ENCODE measurements around the gene TRAF7.
A peak's percentile ranks its signal among the peaks of the same experiment; 100 is the strongest.
"Not testable (repeated sequence)": the region's sequence is repeated elsewhere in the genome, so short reads cannot be mapped to it uniquely, and the experiment has no call there.

TRAF7 gene

GRCh38 chr16:2122934-2123683, 32.5 kb upstream of the TRAF7 start:
- not testable (repeated sequence) for DNase-seq

GRCh38 chr16:2123706-2124376, 31.7 kb upstream of the TRAF7 start:
- DNase-seq, result not testable (repeated sequence)

GRCh38 chr16:2124377-2124693, 31.2 kb upstream of the TRAF7 start:
- DNase-seq, result not testable (repeated sequence)

GRCh38 chr16:2124694-2125444, 30.7 kb upstream of the TRAF7 start:
- not testable (repeated sequence) for DNase-seq

GRCh38 chr16:2125609-2126008, 30.0 kb upstream of the TRAF7 start:
- not testable (repeated sequence) for DNase-seq

GRCh38 chr16:2126161-2126743, 29.3 kb upstream of the TRAF7 start:
- not testable (repeated sequence) for DNase-seq

GRCh38 chr16:2126928-2127556, 28.5 kb upstream of the TRAF7 start:
- not testable (repeated sequence) for DNase-seq

GRCh38 chr16:2127630-2128280, 27.8 kb upstream of the TRAF7 start:
- DNase-seq, result not testable (repeated sequence)

- not testable (repeated sequence) for DNase-seq
Observed at GRCh38 chr16:2129251-2129650, 26.3 kb upstream of the TRAF7 start.

- not testable (repeated sequence) for DNase-seq
Observed at GRCh38 chr16:2129890-2130447, 25.6 kb upstream of the TRAF7 start.

- not testable (repeated sequence) for DNase-seq
Observed at GRCh38 chr16:2133797-2134196, 21.8 kb upstream of the TRAF7 start.

GRCh38 chr16:2135071-2135470, 20.5 kb upstream of the TRAF7 start:
- not testable (repeated sequence) for DNase-seq

- DNase-seq, result peak; percentile 99
Observed at GRCh38 chr16:2135770-2136490, 19.7 kb upstream of the TRAF7 start, which contains the start of gene PKD1. TSS of gene PKD1 (minus strand) at chr16:2135898. CDS start at chr16:2135689, 209 bp downstream.

GRCh38 chr16:2142942-2143877, 12.4 kb upstream of the TRAF7 start:
- no peak for DNase-seq

GRCh38 chr16:2143878-2144485, 11.6 kb upstream of the TRAF7 start:
- no peak for DNase-seq

- DNase-seq, result no peak
Observed at GRCh38 chr16:2145843-2146242, 9.7 kb upstream of the TRAF7 start.

- DNase-seq, result no peak
Observed at GRCh38 chr16:2147378-2147777, 8.2 kb upstream of the TRAF7 start.

- peak; percentile 54 for DNase-seq
Observed at GRCh38 chr16:2147981-2148671, 7.5 kb upstream of the TRAF7 start, which contains the start of gene RAB26. TSS of gene RAB26 (plus strand) at chr16:2148625. CDS start at chr16:2148784, 159 bp downstream.
